GM23338 (cell line): ENCODE data around the gene SUGCT. TPM values are rescaled to one million over a fixed set of nuclear protein-coding genes. Genes with fewer than 3 reads are reported as not detected.

Experiments
- ATAC-seq: fragments of 200-7000 bp; cut with Tn5 transposase; 3 replicates; pipeline ENCODE4 v1.9.1; 2020
- DNase-seq: peaks from one replicate; pipeline ENCODE4 v3.0.0-alpha.2; 2015; ENCODE audit warnings: low spot score
- H2AFZ ChIP-seq: fragments of 200-600 bp; sonication (generic); 2 replicates; pipeline ENCODE4 v1.8.0; 2016; ENCODE audit warnings: antibody characterized with exemption, mild to moderate bottlenecking, moderate library complexity
- H3F3A ChIP-seq: fragments of 200-600 bp; sonication (generic); replicated peaks from 2 replicates; pipeline ENCODE4 v1.8.0; 2017; ENCODE audit warnings: antibody characterized with exemption, mixed run types, low read depth
- H3K27ac ChIP-seq: fragments of 200-600 bp; sonication (generic); 2 replicates; pipeline ENCODE4 v1.6.1; 2016; ENCODE audit warnings: low read depth
- H3K27me3 ChIP-seq: fragments of 200-600 bp; sonication (generic); 2 replicates; pipeline ENCODE4 v1.8.0; 2016; ENCODE audit warnings: mild to moderate bottlenecking, mixed run types, moderate library complexity; ENCODE audit not compliant: insufficient read depth
- H3K36me3 ChIP-seq: fragments of 200-600 bp; sonication (generic); 2 replicates; pipeline ENCODE4 v1.8.0; 2016; ENCODE audit warnings: mild to moderate bottlenecking; ENCODE audit not compliant: insufficient read depth
- H3K4me1 ChIP-seq: fragments of 200-600 bp; sonication (generic); 2 replicates; pipeline ENCODE4 v1.8.0; 2016; ENCODE audit warnings: mild to moderate bottlenecking, moderate library complexity; ENCODE audit not compliant: insufficient read depth
- H3K4me2 ChIP-seq: fragments of 200-600 bp; sonication (generic); 2 replicates; pipeline ENCODE4 v1.7.1; 2017; ENCODE audit warnings: mixed run types
- H3K4me3 ChIP-seq: fragments of 200-600 bp; sonication (generic); 2 replicates; pipeline ENCODE4 v1.6.1; 2016; ENCODE audit warnings: mixed run types
- H3K79me2 ChIP-seq: fragments of 200-600 bp; sonication (generic); replicated peaks from 2 replicates; pipeline ENCODE4 v1.8.0; 2017; ENCODE audit warnings: mild to moderate bottlenecking; ENCODE audit not compliant: insufficient read depth
- H3K9me2 ChIP-seq: fragments of 200-600 bp; sonication (generic); 2 replicates; pipeline ENCODE4 v1.8.0; 2017; ENCODE audit not compliant: insufficient read depth
- H4K20me1 ChIP-seq: fragments of 200-600 bp; sonication (generic); replicated peaks from 2 replicates; pipeline ENCODE4 v1.8.0; 2017; ENCODE audit warnings: mild to moderate bottlenecking; ENCODE audit not compliant: insufficient read depth
- H3K27ac Mint-ChIP-seq: 2 replicates; pipeline ENCODE4 v1.8.0; 2020; ENCODE audit warnings: inconsistent platforms, mild to moderate bottlenecking, moderate library complexity, mixed read lengths
- H3K27me3 Mint-ChIP-seq: 3 replicates; pipeline ENCODE4 v1.8.0; 2022; ENCODE audit warnings: low read depth, mild to moderate bottlenecking, moderate library complexity, mixed read lengths, inconsistent platforms; ENCODE audit not compliant: insufficient read depth, poor library complexity
- H3K36me3 Mint-ChIP-seq: 3 replicates; pipeline ENCODE4 v1.8.0; 2021; ENCODE audit warnings: low read depth, mild to moderate bottlenecking, inconsistent platforms, moderate library complexity, mixed read lengths
- H3K4me1 Mint-ChIP-seq: 3 replicates; pipeline ENCODE4 v1.8.0; 2020; ENCODE audit warnings: mild to moderate bottlenecking, inconsistent platforms, mixed read lengths
- H3K4me3 Mint-ChIP-seq: 3 replicates; pipeline ENCODE4 v1.8.0; 2021; ENCODE audit warnings: moderate library complexity, mild to moderate bottlenecking, inconsistent platforms, mixed read lengths
- H3K9me3 Mint-ChIP-seq: 3 replicates; pipeline ENCODE4 v1.8.0; 2020; ENCODE audit warnings: moderate library complexity, mild to moderate bottlenecking, inconsistent platforms, mixed read lengths
- CREB1 ChIP-seq: fragments of 250-450 bp; sonication (Bioruptor Pico); IDR thresholded peaks from 2 replicates; pipeline ENCODE4 v1.5.0; 2020; ENCODE audit warnings: low read depth, mild to moderate bottlenecking, moderate library complexity
- EZH2 ChIP-seq: fragments of 200-600 bp; sonication (generic); IDR thresholded peaks from one replicate; pipeline ENCODE4 v1.8.0; 2017; ENCODE audit warnings: antibody characterized with exemption, mild to moderate bottlenecking, low read depth; ENCODE audit not compliant: unreplicated experiment
- EZH2phosphoT487 ChIP-seq: fragments of 200-600 bp; sonication (generic); IDR thresholded peaks from one replicate; pipeline ENCODE4 v1.8.1; 2018; ENCODE audit warnings: antibody characterized with exemption; ENCODE audit not compliant: unreplicated experiment
- JUNB ChIP-seq: IDR thresholded peaks from one replicate; pipeline ENCODE4 v1.6.1; 2016; ENCODE audit warnings: antibody characterized with exemption; ENCODE audit not compliant: unreplicated experiment
- NANOG ChIP-seq: IDR thresholded peaks from 2 replicates; pipeline ENCODE4 v1.6.1; 2016; ENCODE audit warnings: antibody characterized with exemption, borderline replicate concordance
- POLR2AphosphoS5 ChIP-seq: IDR thresholded peaks from 2 replicates; pipeline ENCODE4 v1.6.1; 2016; ENCODE audit warnings: antibody characterized with exemption, low read depth
- STAT1 ChIP-seq: IDR thresholded peaks from one replicate; pipeline ENCODE4 v1.6.1; 2016; ENCODE audit warnings: antibody characterized with exemption; ENCODE audit not compliant: unreplicated experiment
- ZNF114 ChIP-seq: fragments of 250-450 bp; sonication (Bioruptor Pico); IDR thresholded peaks from 2 replicates; pipeline ENCODE4 v1.5.0; 2020; ENCODE audit warnings: mild to moderate bottlenecking, moderate library complexity
- ZNF331 ChIP-seq: fragments of 250-450 bp; sonication (Bioruptor Pico); IDR thresholded peaks from 2 replicates; pipeline ENCODE4 v1.5.0; 2020; ENCODE audit warnings: low read depth, mild to moderate bottlenecking, moderate library complexity
- polyA plus RNA-seq: library from polyadenylated mRNA; unstranded; fragments of >200 nt; fragmentation: Nextera tagmentation; extraction: Ambion mirVana; gene quantifications from 2 replicates; pipeline ENCODE4 v1.2.1, GENCODE V29; 2016
- total RNA-seq: library from RNA; depleted of rRNA; stranded (reverse); fragments of >200 nt; shearing (Covaris generic); gene quantifications from 2 replicates; pipeline ENCODE4 v1.2.3, GENCODE V29; 2014
- TF ChIP-seq, protein P1 (sequence below): IDR thresholded peaks from one replicate; pipeline ENCODE4 v1.6.1; 2018; ENCODE audit warnings: antibody characterized with exemption; ENCODE audit not compliant: unreplicated experiment
- TF ChIP-seq, protein P2 (sequence below): fragments of 250-450 bp; sonication (Bioruptor Pico); IDR thresholded peaks from 2 replicates; pipeline ENCODE4 v1.5.0; 2020; ENCODE audit warnings: mild to moderate bottlenecking, moderate library complexity
- TF ChIP-seq, protein P3 (sequence below), 2 experiments: fragments of 200-600 bp in 1 of 2; sonication (generic) in 1 of 2; conservative IDR thresholded peaks; 2 replicates each; pipeline versions ENCODE4 v1.5.1 to v1.6.1; 2016 to 2017; ENCODE audit warnings: antibody characterized with exemption in 2 of 2, low read depth in 2 of 2, mild to moderate bottlenecking in 2 of 2, moderate library complexity in 1 of 2
- TF ChIP-seq, protein P4 (sequence below): IDR thresholded peaks from 2 replicates; pipeline ENCODE4 v1.6.1; 2016; ENCODE audit warnings: antibody characterized with exemption

Gene SUGCT
- total and polyA plus RNA-seq, 2 experiments from 2014 or later: 4.2 to 5.6 TPM

DNA sequence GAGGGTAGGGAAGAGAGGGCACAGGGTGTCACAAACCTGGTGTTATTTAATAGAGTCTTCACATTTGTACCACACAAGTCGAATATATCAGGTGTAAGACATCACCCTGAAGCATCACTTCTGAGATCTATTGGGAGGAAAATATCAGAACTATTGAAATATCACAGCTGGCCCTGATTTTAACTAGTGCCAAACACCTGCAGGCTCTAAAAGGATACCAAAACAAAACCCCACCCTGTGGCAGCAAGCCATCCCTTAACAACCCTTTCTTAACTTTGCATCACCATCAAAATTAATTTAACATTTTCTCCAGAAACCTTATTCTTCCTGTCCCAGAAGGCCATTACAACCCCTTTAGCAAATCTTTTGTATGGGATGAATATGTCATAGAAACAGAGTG is 365.4 kb downstream of the SUGCT start:
- Mint-ChIP-seq H3K4me1 (no peaks in the 10 kb centered on the region), H3K4me3 (no peak overlapping the region), H3K27me3 (no peaks in the 10 kb centered on the region), H3K36me3 (no peaks in the 10 kb centered on the region), H3K9me3 (no peaks in the 10 kb centered on the region), H3K27ac (no peak overlapping the region)
- TF ChIP-seq CREB1 (CRISPR knock-in tag) (no peak), ZNF114 (CRISPR knock-in tag) (no peak), NANOG (no peak), EZH2phosphoT487 (no peak), EZH2 (no peak), JUNB (no peak), STAT1 (no peak), ZNF331 (CRISPR knock-in tag) (no peak), POLR2AphosphoS5 (no peak)
- TF ChIP-seq, protein P1, sequence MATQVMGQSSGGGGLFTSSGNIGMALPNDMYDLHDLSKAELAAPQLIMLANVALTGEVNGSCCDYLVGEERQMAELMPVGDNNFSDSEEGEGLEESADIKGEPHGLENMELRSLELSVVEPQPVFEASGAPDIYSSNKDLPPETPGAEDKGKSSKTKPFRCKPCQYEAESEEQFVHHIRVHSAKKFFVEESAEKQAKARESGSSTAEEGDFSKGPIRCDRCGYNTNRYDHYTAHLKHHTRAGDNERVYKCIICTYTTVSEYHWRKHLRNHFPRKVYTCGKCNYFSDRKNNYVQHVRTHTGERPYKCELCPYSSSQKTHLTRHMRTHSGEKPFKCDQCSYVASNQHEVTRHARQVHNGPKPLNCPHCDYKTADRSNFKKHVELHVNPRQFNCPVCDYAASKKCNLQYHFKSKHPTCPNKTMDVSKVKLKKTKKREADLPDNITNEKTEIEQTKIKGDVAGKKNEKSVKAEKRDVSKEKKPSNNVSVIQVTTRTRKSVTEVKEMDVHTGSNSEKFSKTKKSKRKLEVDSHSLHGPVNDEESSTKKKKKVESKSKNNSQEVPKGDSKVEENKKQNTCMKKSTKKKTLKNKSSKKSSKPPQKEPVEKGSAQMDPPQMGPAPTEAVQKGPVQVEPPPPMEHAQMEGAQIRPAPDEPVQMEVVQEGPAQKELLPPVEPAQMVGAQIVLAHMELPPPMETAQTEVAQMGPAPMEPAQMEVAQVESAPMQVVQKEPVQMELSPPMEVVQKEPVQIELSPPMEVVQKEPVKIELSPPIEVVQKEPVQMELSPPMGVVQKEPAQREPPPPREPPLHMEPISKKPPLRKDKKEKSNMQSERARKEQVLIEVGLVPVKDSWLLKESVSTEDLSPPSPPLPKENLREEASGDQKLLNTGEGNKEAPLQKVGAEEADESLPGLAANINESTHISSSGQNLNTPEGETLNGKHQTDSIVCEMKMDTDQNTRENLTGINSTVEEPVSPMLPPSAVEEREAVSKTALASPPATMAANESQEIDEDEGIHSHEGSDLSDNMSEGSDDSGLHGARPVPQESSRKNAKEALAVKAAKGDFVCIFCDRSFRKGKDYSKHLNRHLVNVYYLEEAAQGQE: no peak
- TF ChIP-seq, protein P2, sequence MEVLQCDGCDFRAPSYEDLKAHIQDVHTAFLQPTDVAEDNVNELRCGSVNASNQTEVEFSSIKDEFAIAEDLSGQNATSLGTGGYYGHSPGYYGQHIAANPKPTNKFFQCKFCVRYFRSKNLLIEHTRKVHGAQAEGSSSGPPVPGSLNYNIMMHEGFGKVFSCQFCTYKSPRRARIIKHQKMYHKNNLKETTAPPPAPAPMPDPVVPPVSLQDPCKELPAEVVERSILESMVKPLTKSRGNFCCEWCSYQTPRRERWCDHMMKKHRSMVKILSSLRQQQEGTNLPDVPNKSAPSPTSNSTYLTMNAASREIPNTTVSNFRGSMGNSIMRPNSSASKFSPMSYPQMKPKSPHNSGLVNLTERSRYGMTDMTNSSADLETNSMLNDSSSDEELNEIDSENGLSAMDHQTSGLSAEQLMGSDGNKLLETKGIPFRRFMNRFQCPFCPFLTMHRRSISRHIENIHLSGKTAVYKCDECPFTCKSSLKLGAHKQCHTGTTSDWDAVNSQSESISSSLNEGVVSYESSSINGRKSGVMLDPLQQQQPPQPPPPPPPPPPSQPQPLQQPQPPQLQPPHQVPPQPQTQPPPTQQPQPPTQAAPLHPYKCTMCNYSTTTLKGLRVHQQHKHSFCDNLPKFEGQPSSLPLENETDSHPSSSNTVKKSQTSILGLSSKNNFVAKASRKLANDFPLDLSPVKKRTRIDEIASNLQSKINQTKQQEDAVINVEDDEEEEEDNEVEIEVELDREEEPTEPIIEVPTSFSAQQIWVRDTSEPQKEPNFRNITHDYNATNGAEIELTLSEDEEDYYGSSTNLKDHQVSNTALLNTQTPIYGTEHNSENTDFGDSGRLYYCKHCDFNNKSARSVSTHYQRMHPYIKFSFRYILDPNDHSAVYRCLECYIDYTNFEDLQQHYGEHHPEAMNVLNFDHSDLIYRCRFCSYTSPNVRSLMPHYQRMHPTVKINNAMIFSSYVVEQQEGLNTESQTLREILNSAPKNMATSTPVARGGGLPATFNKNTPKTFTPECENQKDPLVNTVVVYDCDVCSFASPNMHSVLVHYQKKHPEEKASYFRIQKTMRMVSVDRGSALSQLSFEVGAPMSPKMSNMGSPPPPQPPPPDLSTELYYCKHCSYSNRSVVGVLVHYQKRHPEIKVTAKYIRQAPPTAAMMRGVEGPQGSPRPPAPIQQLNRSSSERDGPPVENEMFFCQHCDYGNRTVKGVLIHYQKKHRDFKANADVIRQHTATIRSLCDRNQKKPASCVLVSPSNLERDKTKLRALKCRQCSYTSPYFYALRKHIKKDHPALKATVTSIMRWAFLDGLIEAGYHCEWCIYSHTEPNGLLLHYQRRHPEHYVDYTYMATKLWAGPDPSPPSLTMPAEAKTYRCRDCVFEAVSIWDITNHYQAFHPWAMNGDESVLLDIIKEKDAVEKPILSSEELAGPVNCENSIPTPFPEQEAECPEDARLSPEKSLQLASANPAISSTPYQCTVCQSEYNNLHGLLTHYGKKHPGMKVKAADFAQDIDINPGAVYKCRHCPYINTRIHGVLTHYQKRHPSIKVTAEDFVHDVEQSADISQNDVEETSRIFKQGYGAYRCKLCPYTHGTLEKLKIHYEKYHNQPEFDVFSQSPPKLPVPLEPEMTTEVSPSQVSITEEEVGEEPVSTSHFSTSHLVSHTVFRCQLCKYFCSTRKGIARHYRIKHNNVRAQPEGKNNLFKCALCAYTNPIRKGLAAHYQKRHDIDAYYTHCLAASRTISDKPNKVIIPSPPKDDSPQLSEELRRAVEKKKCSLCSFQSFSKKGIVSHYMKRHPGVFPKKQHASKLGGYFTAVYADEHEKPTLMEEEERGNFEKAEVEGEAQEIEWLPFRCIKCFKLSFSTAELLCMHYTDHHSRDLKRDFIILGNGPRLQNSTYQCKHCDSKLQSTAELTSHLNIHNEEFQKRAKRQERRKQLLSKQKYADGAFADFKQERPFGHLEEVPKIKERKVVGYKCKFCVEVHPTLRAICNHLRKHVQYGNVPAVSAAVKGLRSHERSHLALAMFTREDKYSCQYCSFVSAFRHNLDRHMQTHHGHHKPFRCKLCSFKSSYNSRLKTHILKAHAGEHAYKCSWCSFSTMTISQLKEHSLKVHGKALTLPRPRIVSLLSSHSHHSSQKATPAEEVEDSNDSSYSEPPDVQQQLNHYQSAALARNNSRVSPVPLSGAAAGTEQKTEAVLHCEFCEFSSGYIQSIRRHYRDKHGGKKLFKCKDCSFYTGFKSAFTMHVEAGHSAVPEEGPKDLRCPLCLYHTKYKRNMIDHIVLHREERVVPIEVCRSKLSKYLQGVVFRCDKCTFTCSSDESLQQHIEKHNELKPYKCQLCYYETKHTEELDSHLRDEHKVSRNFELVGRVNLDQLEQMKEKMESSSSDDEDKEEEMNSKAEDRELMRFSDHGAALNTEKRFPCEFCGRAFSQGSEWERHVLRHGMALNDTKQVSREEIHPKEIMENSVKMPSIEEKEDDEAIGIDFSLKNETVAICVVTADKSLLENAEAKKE (CRISPR knock-in tag): no peak
- TF ChIP-seq, protein P3, sequence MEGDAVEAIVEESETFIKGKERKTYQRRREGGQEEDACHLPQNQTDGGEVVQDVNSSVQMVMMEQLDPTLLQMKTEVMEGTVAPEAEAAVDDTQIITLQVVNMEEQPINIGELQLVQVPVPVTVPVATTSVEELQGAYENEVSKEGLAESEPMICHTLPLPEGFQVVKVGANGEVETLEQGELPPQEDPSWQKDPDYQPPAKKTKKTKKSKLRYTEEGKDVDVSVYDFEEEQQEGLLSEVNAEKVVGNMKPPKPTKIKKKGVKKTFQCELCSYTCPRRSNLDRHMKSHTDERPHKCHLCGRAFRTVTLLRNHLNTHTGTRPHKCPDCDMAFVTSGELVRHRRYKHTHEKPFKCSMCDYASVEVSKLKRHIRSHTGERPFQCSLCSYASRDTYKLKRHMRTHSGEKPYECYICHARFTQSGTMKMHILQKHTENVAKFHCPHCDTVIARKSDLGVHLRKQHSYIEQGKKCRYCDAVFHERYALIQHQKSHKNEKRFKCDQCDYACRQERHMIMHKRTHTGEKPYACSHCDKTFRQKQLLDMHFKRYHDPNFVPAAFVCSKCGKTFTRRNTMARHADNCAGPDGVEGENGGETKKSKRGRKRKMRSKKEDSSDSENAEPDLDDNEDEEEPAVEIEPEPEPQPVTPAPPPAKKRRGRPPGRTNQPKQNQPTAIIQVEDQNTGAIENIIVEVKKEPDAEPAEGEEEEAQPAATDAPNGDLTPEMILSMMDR (conservative IDR thresholded peaks at IDR 0.05; ENCODE audit: low read depth in 2 of 2): no peak
- TF ChIP-seq, protein P4, sequence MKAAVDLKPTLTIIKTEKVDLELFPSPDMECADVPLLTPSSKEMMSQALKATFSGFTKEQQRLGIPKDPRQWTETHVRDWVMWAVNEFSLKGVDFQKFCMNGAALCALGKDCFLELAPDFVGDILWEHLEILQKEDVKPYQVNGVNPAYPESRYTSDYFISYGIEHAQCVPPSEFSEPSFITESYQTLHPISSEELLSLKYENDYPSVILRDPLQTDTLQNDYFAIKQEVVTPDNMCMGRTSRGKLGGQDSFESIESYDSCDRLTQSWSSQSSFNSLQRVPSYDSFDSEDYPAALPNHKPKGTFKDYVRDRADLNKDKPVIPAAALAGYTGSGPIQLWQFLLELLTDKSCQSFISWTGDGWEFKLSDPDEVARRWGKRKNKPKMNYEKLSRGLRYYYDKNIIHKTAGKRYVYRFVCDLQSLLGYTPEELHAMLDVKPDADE: no peak
- Histone ChIP-seq H2AFZ (no peak overlapping the region), H4K20me1 (no peaks in the 10 kb centered on the region), H3K27me3 (no peaks in the 10 kb centered on the region), H3K4me1 (no peaks in the 10 kb centered on the region), H3K36me3 (no peaks in the 10 kb centered on the region), H3K27ac (no peak overlapping the region), H3F3A (no peaks in the 10 kb centered on the region), H3K4me3 (no peak overlapping the region), H3K4me2 (no peak overlapping the region), H3K79me2 (no peaks in the 10 kb centered on the region), H3K9me2 (no peaks in the 10 kb centered on the region)
- DNase-seq: no peak
- no peak for ATAC-seq
